ENCODE measurements around the gene DAZL.

The DAZL gene

DNA sequence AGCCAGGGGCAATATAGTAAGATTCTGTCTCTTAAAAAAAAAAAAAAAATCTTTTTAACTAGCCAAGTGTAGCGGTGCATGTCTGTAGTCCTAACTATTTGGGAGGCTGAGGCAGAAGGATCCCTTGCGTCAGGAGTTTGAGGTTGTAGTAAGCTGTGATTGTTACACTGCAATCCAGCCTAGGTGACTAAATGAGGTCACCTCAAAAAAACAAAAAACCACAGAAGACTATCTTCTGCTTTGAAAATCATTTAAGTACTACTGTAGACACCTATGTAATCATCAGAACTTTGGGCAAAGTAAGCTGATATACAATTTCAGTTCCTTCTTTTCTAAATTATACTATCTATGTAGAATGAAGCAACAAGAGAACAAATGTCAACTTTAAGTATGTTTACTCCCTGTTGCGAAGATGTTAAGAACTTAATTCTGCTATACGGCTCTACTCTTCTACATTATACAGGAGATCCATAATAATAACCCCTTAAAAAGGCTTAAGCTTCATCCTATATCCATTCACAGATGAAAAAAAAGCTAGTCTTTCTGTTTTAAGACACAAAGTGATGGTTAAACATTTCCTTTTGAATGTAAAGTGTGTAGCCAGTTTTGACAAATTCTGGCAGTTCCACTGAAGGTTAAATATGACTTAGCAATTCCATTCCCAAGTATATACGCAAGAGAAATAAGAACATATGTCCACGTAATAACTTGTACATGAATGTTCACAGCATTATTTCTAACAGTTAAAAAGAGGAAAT lies 15.2 kb downstream of the DAZL start:
- no peak for DNase-seq

DNA sequence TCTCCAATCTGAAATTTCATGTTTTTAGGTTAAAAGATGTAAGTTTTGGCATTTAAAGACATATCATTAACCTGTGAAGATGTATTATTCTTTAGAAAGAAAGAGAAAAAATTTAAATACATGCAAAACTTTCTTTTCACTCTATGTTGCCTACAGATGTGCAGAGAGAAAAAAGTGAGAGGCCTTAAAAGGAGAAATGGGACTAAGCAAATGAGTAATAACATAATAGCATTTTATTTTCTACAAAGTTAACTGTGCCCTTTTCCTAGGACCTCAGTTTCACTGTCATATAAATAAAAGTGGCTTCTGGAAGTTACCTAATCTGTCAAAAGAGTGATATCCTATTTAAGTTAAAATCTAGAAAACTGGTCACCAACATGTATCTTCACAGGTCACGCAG lies 16.1 kb downstream of the DAZL start:
- no peak for DNase-seq

DNA sequence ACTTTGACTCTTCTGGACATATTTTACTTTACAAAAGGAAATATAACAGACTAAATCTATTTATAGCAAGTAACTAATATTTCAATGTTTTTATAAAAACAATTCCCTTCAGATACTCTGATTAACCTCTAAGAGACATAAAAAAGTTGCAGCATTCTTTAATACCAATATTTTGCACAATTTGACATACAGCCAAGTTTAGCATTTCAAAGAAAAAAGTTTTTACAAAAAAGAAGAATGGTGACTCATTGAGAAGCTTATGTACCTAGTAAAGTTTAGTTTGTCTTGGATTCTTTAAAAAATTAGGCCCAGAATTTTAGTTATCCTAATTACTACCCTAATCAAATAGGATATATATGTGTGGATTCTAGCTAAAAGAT lies 17.6 kb downstream of the DAZL start:
- DNase-seq: no peak

DNA sequence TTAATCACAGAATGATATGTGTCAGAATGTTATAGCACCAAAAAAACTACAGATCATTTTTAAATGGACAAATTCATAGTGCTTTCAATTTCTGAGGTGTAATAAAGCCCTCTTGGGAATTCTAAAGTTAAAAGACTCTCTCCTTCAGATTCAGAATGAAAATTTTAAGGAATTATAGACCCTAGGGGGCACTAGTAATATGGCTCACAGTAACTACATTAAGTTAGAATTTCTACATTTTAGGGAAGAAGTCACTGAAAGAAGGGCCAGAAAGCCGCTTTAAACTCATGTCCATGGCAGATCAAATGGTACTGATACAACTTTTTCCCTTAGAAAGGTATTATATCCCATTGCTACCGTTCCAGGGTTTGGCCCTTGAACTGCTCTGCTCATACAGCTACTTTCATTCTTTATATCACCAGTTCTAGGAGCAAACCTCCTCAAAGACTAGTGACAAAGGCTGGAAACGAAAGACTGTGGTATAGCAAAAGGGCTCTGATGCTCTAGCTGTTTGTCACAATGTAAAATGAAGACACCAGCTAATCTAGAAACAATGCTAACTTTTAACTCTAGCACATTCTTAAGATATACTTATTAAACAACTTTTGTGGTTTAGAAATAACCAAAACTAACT lies 18.1 kb downstream of the DAZL start:
- no peak for DNase-seq

DNA sequence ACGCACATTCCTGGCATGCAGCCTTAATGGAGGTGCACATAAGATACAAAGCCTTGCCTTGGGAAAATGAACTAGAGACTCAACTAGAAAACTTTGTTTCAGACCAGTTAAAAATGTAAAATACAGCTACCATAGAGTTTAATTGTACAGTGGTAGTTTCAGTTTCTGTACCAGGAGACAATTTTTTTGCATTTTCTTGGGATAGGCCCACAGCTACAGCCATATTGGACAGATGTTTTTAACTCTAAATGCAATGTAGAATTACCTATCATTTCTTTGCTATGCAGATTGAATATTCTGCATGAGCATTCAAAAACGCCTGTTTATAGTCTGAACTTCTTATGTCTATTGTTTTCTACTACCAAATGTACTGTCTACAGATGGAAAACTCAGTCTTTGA lies 20.3 kb downstream of the DAZL start:
- no peak for DNase-seq

DNA sequence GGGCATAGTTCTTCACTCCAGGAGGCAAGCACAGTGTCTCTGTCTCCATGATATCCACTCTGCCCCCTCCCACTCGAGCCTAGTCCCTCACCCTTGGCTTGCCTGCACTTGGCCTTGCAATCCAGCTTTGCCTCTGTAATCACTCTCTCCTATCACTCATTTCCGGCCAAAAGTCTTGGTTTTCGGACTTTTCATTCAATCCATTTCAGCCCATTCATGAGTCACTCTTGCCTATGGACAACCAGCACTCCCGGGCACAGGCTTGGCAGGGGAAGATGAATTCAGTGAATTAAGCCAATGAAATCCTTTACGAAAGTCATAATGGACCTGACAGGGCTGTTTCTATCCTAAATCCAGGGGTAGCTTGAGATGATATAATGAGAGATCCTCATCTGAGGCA lies 21.7 kb downstream of the DAZL start:
- no peak for DNase-seq

DNA sequence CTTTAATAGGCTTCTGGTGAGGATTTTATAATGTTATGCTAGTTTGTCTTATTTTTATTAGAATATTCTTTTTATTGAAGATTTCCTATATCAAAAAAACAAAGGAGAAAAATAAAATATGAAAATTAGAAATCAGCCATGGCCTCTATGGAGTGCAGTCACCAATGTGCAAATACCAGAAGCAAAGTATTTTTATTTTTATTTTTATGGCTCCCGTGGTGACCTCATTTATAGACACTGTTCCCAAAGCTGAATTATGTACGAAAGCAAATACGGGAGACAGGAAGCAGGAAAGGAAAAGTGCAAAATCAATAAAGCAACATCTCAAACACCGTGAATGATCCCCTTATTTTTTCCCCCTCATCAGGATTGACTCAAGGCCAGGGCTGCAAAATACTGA lies 35.1 kb downstream of the DAZL start:
- DNase-seq: no peak

DNA sequence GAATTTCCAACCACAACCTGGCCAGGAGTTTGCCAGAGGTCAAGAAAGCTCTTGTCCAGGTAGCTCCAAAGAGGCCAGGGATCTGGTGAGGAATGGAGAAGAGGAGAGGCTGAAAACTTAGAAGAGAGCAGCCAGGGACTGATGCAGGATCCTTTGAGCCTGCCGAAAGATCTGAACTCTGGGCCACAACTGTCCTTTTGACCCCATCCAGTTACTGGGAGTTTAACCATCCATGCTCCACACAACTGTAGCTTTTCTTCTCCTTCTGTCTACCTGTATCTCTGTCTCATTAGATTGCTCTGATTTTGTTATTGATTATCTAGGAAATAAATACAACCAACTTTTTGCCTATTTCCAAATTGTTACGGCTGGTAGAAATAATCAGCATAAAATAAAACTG lies 36.7 kb downstream of the DAZL start:
- DNase-seq: no peak

DNA sequence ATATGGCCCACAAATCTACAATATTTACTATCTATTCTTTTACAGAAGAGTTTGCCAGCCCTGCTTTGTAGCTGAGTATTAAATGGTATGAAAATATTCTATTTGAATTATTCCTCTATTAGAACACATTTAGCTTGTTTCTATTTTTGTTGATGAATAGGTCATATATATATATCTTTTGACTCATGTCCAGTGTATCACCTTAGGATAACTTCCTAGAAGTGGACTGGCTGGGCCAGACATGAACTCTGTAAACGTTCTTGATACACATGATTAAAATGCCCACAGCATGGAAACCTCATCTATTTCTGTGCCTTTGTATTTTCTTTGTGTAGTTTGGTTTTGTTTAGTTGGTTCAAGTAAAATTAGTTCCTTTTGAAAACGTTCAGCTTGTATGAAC lies 37.1 kb downstream of the DAZL start:
- DNase-seq: no peak

DNA sequence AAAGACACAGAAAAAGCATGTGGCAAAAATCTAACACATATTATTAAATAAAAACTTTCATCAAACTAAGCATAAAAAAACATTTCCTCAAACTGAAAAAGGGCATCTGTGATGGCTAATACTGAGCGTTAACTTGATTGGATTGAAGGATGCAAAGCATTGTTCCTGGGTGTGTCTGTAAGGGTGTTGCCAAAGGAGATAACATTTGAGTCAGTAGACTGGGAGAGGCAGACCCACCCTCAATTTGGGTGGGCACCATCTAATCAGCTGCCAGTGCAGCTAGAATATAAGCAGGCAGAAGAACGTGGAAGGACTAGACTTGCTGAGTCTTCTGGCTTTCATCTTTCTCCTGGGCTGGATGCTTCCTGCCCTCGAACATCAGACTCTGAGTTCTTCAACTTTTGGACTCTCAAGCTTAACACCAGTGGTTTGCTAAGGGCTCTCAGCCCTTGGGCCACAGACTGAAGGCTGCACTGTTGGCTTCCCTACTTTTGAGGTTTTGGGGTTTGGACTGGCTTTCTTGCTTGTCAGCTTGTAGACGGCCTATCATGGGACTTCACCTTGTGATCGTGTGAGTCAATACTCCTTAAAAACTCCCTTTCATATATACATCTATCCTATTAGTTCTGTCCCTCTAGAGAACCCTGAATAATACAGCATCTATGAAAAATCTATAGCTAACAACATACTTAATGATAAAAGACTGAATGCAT lies 45.4 kb downstream of the DAZL start:
- DNase-seq: peak in 3 of 4 experiments; percentile 20 to 56 (median 27)

DNA sequence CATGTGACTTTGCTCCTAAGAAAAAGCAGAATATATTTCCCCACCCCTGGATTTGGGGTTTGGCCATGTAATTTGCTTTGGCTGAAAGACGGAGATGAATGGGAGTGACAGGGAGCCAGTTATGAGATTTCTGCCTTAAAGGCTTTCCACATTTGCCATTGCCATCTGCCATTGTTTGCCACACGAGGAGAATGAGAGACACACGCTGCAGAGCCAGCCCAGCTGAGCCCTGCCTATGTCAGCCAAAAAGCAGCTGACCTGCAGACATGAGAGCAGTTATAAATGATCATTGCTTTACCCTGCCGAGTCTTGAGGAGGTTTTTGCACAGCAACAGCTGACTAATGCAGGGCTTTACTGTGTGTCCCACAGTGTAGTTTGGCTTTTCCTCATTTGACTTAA lies 51.1 kb downstream of the DAZL start:
- DNase-seq: no peak

DNA sequence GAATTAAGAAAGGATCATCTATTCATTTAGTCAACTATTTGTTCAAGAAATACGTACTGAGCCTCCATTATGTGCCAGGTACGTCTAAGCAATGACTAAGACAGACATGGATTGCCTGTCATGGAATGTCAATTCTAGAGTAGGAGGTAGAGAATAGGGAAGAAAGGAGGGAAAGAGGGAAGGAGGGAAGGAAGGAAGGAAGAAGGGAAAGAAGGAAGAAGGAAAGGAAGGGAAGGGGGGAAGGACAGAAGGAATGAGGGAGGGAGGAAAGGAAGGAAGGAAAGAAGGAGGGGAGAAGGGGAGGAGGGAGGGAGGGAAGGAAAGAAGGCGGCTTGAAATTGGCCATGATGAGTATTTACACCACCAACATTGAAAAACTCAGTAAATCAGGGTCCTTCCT lies 52.5 kb downstream of the DAZL start:
- DNase-seq: no peak

DNA sequence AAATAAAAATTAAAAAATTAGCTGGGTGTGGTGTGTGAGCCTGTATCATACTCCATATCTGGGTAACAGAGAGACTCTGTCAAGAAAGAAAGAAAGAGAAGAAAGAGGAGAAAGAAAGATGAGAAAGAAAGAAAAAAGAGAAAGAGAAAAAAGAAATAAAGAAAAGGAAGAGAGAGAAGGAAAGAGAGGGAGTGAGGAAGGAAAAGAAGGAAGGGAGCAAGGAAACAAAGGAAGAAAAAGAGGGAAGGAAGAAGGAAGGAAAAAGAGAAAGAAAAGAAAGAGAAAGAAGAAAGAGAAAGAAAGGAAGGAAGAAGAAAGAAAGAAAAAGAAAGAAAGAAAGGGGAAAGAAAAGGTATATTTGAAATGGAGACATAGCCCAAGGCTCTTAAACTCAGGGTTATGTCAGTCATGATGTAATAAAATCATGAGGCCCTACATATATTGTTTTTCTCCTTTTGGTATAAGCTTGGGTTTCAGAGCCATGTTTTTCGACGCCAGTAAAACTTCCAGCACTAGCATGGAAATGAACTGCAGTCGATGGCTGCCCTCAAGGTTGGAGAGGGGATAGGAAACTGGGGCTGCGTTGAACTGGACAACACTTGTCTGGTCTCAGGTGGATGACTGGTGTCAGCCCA lies 53.8 kb downstream of the DAZL start:
- no peak for DNase-seq

DNA sequence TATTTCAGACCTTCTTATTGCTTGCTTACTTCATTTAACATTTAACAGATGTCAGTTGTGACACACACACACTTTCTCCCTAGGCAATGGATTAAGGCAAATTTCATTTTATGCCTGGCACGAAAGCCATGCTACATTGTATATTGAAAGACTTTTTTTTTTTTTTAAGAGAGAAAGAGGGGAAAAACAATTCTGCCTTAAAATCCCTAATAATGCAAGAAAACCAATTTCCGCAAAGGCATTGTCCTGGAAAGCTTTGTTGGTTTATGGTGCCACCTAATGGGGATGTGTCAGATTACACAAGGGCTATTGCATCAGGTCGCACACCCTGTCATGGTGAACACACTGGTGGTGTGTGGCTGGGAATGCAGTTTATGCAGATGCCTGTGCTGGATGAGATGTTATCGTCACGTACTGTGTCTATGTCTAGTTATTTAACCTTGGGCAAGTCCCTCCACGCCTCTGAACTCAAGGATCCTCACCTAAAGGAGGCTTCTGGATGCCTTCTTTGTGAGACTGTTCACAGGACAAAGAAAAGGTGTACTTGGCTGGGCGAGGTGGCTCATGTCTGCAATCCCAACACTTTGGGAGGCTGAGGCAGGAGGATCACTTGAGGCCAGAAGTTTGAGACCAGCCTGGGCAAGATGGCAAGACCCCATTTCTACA lies 54.4 kb downstream of the DAZL start:
- peak; percentile 86 to 92 (median 90) for DNase-seq

DNA sequence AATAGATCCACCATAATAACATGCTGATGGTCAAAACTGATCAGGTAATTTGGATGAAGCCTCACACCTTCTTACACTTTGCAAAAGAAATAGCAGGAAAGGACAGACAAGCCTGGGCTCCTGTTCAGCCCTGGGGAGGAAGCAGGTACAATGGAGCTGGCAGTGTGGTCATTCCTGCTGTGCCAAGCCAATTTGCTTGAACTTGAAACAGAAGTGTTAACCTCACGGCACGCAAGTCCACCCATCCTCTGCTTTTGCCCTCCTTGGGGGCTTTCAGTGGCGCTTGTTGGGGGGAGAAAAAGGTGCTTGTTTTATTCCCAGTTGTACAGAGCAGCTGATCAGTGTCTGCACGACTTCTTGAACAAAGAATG lies 54.9 kb downstream of the DAZL start:
- no peak for DNase-seq

DNA sequence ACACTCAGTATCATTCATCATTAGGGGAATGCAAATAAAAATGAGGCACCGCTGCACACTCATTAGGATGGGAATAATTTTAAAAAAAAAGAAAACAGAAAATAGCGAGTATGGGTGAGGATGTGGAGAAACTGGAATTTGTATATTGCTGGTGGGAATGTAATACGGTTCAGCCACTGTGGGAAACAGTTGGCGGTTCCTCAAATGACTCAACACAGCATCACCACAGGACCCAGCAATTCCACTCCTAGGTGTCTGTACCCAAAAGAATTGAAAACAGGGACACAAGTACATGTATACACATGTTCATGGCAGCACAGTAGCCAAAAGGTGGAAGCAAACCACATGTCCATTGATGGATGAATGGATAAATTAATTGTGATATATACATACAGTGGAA lies 56.5 kb downstream of the DAZL start:
- no peak for DNase-seq

DNA sequence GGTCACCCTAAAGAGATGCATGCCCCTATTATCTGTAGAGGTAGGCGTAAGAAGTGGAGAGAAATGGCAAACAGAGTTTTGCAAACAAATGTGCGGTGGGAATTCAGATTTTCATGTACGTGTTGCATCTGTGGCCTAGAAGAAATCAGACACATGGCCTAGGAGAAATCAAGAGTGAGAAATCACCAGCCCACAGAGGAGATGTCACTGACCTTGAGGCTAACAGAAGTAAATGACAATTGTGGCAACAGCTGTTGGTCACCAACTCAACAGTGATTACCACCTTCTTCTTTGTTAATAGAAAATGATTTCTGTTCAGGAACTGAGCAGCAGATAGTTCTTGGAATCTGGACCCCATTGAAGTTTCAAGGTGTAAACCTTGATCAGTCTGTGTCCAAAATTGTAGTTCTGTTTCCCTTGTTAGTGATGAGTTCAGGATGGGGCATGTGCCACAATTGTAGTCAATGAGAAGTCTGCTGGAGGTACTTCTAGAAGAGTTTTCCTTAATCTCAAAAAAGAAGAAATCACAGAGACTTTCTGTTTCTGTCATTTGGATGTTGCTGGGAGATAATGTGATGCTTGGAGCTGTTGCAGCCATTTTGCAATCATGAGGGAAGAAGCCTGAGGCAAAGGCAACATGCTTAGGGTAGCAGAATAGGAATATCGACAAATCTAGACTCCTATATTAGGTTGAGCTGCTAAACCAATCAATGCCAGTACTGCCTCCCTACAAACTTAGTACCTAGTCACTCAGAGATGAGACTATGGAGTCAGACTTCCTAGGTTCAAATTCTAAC lies 57.5 kb downstream of the DAZL start:
- DNase-seq: peak; percentile 17 to 78 (median 37)

DNA sequence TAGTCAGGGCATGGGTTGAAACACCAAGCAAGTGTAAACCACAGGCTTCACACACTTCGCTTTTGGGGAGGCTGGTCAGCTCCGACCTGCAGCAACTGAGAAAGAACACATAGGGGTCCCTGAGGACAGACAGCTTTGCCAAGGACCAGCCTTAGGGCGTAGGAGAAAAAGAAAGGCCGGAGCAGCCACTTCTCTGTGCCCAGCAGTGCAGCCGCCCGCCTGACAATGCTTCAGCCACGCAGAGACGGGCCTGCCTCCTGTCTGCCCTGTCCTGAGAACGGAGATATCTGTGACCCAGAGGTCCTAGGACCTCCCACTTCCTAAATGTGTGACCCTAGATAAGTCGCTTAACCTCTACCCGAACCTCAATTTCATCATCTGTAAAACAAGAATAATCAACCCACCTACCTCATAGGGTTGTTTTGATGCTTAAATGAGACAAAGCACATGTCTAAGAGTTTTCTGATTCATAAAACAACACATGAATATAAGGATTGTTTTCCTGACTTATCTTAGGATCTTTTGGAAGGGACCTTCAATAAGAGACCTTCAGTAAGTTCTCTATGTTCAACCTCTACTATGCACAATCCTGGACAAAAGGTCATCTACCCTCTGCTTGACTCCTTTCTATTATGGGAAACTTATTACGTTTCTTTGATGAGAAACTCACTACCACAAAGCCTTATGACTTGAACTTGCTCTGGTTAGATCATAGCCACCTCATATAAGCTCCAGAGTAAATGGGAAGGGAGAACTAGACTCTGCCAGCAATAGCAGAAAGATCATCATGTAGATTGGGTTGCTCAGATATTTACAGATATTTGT lies 58.8 kb downstream of the DAZL start:
- peak in 3 of 4 experiments; percentile 36 to 81 (median 63) for DNase-seq

DNA sequence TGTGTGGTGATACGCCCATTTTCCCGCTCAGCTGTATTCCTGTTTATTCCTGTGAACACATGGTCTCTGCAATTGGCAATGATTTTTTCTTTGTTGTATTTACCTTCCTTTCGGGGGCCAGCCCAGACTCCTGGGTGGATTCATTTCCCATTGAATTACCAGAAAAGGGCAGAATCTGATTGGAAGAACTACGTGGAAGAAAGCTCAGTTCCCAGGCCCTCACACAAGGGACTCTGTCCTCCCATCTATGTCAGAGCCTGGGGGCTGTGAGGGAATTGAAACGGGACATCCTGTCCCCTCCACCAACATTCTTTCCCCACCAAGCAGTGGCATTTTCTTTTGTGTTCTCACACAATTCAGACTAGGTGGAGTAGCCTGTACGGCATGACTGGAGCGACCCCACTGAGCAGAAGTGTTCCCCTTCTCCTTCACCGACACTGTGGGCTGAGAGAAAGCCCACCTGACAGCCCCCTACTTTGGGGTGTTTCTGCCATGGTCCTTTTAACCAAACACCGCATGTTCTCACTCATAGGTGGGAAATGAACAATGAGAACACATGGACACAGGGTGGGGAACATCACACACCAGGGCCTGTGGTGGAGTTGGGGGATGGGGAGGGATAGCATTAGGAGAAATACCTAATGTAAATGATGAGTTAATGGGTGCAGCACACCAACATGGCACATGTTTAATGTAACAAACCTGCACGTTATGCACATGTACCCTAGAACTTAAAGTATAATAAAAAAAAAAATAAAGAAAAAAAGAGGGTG lies 59.6 kb downstream of the DAZL start:
- no peak for DNase-seq

DNA sequence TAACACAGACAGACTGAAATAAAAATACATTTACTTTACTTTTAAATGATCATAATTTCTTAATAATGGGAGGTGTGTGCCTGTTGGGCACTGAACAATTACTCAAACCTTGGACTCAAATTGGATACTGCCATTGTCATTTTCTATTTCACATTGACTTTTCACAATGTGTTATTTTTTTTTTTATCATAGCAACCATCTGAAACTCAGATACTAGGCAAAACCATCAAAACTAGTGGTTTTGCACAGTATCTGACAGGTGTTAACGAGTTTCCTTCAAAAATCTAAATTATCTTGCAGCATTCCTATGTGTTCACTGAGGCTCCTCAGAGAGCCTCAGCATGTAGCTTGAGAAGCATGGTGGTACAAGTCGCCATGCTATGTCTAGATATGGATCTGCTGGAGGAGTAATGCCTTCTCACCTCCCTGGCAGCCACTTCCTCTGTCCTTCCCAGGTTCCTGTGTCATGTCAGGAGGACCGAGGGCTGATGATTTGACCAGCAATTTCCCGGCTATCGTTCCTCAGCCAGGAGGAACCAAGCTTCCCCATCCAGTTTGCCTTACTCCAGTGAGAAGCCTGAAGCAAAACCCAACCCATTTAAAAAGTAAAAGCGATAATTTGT lies 61.9 kb downstream of the DAZL start:
- DNase-seq: peak in 2 of 4 experiments; percentile 17 to 42
